ENCODE measurements around the gene CCDC88B.
A peak's percentile ranks its signal among the peaks of the same experiment; 100 is the strongest.

CCDC88B gene

DNA sequence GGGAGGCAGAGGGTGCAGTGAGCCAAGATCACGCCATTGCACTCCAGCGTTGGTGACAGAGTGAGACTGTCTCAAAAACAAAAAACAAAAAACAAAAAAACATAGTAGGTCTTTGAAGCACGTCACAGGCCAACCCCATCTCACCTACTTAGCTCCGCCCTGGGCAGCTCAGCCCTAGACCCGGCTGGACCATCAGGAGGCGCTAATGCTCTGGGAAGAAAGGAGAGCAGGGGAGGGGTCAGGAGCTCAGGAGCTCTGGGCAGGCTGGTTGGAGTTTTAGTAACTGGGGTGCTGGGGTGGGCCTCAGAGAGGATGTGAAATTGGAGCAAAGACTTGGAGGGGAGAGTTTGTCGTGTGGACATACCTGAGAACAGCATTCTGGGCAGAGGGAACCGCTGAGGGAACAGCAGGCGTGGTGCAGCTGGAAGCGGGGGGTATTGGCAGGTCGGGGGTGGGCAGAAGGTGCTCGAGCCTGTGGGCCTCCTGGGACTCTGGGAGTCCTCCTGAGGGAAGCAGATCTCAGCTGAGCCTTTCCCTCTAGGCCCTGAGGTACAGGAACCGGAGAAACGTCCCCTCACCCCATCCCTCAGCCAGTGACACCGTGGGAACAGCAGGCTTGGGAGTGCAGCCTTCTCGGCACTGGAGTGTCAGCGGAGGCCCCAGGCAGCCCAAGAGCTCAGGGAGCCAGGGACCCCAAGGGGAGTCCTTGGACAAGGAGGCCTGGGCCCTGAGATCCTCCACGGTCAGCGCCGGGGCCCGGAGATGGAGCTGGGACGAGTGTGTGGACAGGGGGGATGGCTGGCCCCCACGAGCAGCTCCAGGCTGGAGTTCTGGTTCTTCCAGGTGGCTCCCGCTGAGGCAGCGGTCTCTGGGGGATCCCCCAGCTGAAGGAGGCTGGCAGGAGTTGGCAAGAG is 16.8 kb downstream of the CCDC88B start:
- no peak overlapping the region for H3K4me3 ChIP-seq (ENCODE audit: low read length)
- TF ChIP-seq, protein P1, sequence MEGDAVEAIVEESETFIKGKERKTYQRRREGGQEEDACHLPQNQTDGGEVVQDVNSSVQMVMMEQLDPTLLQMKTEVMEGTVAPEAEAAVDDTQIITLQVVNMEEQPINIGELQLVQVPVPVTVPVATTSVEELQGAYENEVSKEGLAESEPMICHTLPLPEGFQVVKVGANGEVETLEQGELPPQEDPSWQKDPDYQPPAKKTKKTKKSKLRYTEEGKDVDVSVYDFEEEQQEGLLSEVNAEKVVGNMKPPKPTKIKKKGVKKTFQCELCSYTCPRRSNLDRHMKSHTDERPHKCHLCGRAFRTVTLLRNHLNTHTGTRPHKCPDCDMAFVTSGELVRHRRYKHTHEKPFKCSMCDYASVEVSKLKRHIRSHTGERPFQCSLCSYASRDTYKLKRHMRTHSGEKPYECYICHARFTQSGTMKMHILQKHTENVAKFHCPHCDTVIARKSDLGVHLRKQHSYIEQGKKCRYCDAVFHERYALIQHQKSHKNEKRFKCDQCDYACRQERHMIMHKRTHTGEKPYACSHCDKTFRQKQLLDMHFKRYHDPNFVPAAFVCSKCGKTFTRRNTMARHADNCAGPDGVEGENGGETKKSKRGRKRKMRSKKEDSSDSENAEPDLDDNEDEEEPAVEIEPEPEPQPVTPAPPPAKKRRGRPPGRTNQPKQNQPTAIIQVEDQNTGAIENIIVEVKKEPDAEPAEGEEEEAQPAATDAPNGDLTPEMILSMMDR (conservative IDR thresholded peaks at IDR 0.05; ENCODE audit: low read depth, low read length) = peak; percentile 69
- no peak for DNase-seq (ENCODE audit: low read depth)

DNA sequence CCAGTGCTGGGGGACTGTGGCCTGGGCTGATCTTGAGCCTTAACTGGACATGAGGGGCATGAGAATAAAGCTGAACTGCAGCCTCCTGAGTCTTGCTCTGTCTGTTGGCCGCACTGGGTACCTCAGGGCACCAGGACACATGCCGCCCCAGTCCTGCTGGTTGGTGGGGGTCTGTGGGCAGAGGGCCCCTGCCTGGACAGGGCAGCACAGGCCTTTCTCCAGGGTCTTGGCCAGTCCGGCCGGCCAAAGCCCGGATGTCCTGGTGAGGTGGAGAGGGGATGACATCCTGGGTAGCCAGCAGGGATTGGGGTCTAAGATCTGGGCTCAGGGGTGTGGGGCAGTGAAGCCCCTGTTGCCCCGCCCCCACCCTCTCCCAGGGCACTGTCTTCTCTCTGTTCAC is 17.4 kb downstream of the CCDC88B start:
- DNase-seq (ENCODE audit: low read depth) = no peak
- TF ChIP-seq, protein P1 (conservative IDR thresholded peaks at IDR 0.05; ENCODE audit: low read depth, low read length) = no peak
- no peak overlapping the region for H3K4me3 ChIP-seq (ENCODE audit: low read length)

DNA sequence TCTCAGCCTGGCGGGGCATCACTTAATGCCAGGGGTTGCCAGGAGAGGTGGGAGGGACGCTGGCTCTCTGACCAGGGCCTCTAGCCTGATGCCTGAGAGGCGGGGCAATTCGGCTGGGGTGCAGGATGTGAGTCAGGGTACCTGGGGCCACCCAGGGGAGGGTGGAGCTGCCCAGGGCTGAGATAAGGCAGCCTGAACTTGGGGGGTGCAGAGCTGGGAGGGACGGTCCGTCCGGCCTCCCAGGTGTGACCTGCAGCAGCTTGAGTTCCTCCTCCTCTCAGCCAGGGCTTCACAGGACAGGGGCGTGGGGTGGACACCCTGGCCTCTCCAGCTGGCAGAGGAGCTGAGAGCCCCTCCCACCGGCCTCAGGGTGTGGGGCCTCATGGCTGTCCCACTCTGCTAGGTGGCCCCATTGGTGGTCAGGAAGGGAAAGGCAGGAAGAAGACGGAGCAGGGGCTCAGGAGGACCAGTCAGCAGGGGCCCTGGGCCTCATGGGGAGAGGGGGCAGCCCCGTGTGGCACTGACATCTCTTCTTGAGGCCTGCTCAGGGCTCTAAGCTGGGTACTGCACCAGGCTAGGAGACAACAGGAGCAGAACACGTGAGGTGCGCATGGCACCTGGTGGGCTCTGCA is 18.0 kb downstream of the CCDC88B start:
- H3K4me3 ChIP-seq (ENCODE audit: low read length) = no peak overlapping the region
- TF ChIP-seq, protein P1 (conservative IDR thresholded peaks at IDR 0.05; ENCODE audit: low read depth, low read length) = no peak
- DNase-seq (ENCODE audit: low read depth) = no peak

DNA sequence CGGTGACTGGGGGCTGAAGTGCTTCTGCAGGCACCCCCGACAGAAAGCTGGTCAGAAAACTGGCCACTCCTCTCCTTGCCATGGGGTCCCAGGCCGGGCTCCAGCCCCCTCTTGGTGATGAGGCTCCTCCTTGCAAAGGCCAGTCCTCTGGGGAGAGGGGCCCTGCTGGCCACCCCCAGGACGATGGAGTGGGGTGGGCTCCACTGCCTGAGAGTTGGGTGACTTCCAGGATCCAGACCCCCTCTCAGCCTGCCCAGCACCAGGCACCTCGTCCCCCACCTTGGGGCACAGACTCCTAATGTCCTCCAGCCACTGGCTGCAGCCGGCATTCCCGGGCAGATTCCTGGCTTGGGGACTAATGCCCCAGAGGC is 18.5 kb downstream of the CCDC88B start:
- TF ChIP-seq, protein P1 (conservative IDR thresholded peaks at IDR 0.05; ENCODE audit: low read depth, low read length) = no peak
- DNase-seq (ENCODE audit: low read depth) = no peak
- peak overlapping the region; percentile 40 for H3K4me3 ChIP-seq (ENCODE audit: low read length)

DNA sequence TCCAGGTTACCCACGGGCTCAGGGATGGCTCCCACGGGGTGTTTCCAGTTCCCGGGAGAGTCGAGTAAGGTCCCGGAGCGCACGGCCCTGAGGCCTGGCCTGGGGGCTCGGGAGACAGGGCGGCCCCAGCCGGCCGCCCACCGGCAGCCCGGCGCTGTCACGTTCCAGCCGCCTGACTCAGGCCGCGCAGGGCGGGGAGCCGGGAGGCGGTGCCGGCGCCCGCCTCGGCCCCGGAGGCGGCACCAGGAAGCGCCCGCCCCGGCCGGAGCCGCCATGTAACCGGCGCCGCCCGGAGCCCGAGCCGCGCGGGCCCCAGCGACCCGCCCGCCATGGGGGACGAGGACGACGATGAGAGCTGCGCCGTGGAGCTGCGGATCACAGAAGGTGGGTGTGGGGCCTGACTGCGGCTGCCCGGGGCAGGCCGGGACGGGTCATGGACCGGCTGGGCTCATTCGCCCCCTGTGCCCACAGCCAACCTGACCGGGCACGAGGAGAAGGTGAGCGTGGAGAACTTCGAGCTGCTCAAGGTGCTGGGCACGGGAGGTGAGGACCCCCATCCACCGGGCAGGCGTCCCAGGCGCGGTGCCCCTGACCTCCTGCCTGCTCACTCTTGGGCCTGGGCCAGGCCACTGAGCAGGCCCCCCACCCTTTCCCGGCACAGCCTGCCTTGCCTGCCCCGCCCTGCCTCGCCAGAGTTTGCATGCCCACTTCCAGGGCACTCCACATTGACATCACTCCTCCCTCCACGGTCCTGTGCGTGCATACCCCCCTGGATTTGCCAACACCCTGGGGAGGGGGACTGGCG is 19.1 kb downstream of the CCDC88B start, which contains the start of gene RPS6KA4:
Gene RPS6KA4, plus strand, starts transcription at position 256 of the 805 bp plus-strand sequence. Its CDS starts 74 bp downstream, at position 330.
- no peak for DNase-seq (ENCODE audit: low read depth)
- H3K4me3 ChIP-seq (ENCODE audit: low read length) = peak within 1 kb of the TSS; percentile 73
- TF ChIP-seq, protein P1 (conservative IDR thresholded peaks at IDR 0.05; ENCODE audit: low read depth, low read length) = no peak

DNA sequence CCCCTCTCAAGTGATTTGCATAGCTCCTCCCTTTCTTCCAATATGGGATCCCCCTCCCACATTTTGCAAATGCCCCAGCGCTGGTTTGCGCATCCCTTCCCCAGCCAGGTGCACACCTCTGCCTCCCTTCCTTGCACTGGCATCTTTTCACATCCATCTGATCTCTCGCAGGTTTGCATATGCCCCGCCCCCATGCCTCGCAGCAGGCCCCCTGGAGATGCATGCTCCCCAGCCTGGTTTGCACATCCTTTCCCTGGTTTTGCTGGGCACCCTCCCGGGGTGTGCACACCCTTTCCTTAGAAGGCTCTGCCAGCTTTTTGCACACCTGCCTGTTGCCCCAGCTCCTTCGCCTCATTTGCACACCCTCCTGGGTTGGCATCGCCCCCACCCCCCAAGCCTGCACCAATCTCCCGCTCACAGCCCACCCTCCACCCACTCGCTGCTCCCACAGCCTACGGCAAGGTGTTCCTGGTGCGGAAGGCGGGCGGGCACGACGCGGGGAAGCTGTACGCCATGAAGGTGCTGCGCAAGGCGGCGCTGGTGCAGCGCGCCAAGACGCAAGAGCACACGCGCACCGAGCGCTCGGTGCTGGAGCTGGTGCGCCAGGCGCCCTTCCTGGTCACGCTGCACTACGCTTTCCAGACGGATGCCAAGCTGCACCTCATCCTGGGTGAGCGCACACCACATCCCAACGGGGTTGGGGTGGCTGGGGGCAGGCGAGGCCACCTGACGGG is 19.9 kb downstream of the CCDC88B start:
- H3K4me3 ChIP-seq (ENCODE audit: low read length) = peak overlapping the region; percentile 73
- TF ChIP-seq, protein P1 (conservative IDR thresholded peaks at IDR 0.05; ENCODE audit: low read depth, low read length) = peak; percentile 44
- DNase-seq (ENCODE audit: low read depth) = no peak

Measured in retinal pigment epithelial cell (primary cell).